Activated CD4-positive, alpha-beta T cell treated with anti-CD3 and anti-CD28 coated beads for 36 hours (primary cell): Measurements from ENCODE around the gene LBHD2. TPM values are rescaled to one million over a fixed set of nuclear protein-coding genes. Genes with fewer than 3 reads are reported as not detected.

Source experiments
- ATAC-seq: fragments of 200-7000 bp; cut with Tn5 transposase; one replicate; pipeline ENCODE4 v1.10.0; 2021; ENCODE audit warnings: mild to moderate bottlenecking, moderate library complexity
- CTCF ChIA-PET: fragments of 350-600 bp; sonication (Branson Sonifier 250); formaldehyde crosslinking; loops from one replicate; lab custom pipeline; 2021; ENCODE audit warnings: antibody characterized with exemption; lab: Charles Lee
- POLR2A ChIA-PET: fragments of 350-600 bp; sonication (Branson Sonifier 250); formaldehyde crosslinking; loops from one replicate; lab custom pipeline; 2021; ENCODE audit warnings: antibody characterized with exemption, inconsistent platforms; lab: Charles Lee
- DNase-seq: peaks from one replicate; pipeline ENCODE4 v3.0.0-alpha.2; 2020
- H3K27ac Mint-ChIP-seq: one replicate; pipeline ENCODE4 v1.8.0; 2021; ENCODE audit warnings: mixed read lengths
- H3K27me3 Mint-ChIP-seq: one replicate; pipeline ENCODE4 v1.8.0; 2021; ENCODE audit warnings: mixed read lengths
- H3K36me3 Mint-ChIP-seq: one replicate; pipeline ENCODE4 v1.8.0; 2021; ENCODE audit warnings: low read depth, mixed read lengths
- H3K4me1 Mint-ChIP-seq: one replicate; pipeline ENCODE4 v1.8.0; 2021; ENCODE audit warnings: mixed read lengths
- H3K4me3 Mint-ChIP-seq: one replicate; pipeline ENCODE4 v1.8.0; 2021; ENCODE audit warnings: mild to moderate bottlenecking, moderate library complexity, mixed read lengths
- H3K9me3 Mint-ChIP-seq: one replicate; pipeline ENCODE4 v1.8.0; 2021; ENCODE audit warnings: low read depth, mixed read lengths
- intact Hi-C, 2 experiments: fragments of 100-400 bp; cut with DNase I in 1 of 2; cut with micrococcal nuclease in 1 of 2; formaldehyde crosslinking; loops; one replicate each; pipeline versions ENCODE4 v1.14.2 to v1.15.1; 2022 to 2024; cut with DNase I, micrococcal nuclease
- total RNA-seq, 2 experiments: library from RNA; stranded (reverse); gene quantifications; one replicate each; pipeline ENCODE4 v1.2.3, GENCODE V29; 2021

Gene LBHD2
- total RNA-seq, 2 experiments from 2014 or later, result not detected

- no peaks in the 10 kb centered on the region for H3K4me1 Mint-ChIP-seq
- H3K9me3 Mint-ChIP-seq, result no peaks in the 10 kb centered on the region
- ChIA-PET POLR2A (no interaction called here), CTCF (interaction anchor here (0.6 to 1.2 kb wide), 3 partner anchors 33 to 521 kb away, joined by 3 to 12 read pairs (median 5); no protein-coding TSS in a partner anchor)
- ATAC-seq (no peak), DNase-seq (no peak)
- peaks cover 32% of the 10 kb centered on the region for H3K27me3 Mint-ChIP-seq
- intact Hi-C loops, result loop anchor here in 1 of 2 experiments (2.0 kb wide), 1 partner anchor 65 kb away; no protein-coding TSS in a partner anchor
- no peaks in the 10 kb centered on the region for H3K36me3 Mint-ChIP-seq
- H3K4me3 Mint-ChIP-seq, result no peak overlapping the region
- H3K27ac Mint-ChIP-seq, result no peak overlapping the region
These were observed 55.4 kb downstream of the LBHD2 start for GRCh38 chr14:103139132-103140025.

Other genes starting within 250 kb of the LBHD2 start
- under 1 TPM; 0.23 to 0.53 TPM for gene AMN, start 161.5 kb upstream of the LBHD2 start, total RNA-seq
- gene CDC42BPB, start 26.7 kb upstream of the LBHD2 start, total RNA-seq, result 1 to 10 TPM; 4.0 to 4.4 TPM
- not detected for gene EXOC3L4, start 10.5 kb downstream of the LBHD2 start, total RNA-seq
- 1 to 10 TPM; 1.7 to 1.8 TPM for gene TNFAIP2, start 39.3 kb downstream of the LBHD2 start, total RNA-seq